HFFc6 (cell line): ENCODE measurements around the gene GPR142. TPM values are rescaled to one million over a fixed set of nuclear protein-coding genes. Genes with fewer than 3 reads are reported as not detected.

Experiments
- DNase-seq: peaks from one replicate; pipeline ENCODE4 v3.0.0-alpha.2; 2018
- H3K27ac Mint-ChIP-seq: 2 replicates; pipeline ENCODE4 v1.8.0; 2020; ENCODE audit warnings: mild to moderate bottlenecking, mixed read lengths
- H3K27me3 Mint-ChIP-seq: 2 replicates; pipeline ENCODE4 v1.8.0; 2021; ENCODE audit warnings: mild to moderate bottlenecking, moderate library complexity, mixed read lengths; ENCODE audit not compliant: insufficient read depth
- H3K36me3 Mint-ChIP-seq: 2 replicates; pipeline ENCODE4 v1.8.0; 2021; ENCODE audit warnings: low read depth, mixed read lengths
- H3K4me1 Mint-ChIP-seq: 2 replicates; pipeline ENCODE4 v1.8.0; 2020; ENCODE audit warnings: low read depth, mixed read lengths
- H3K4me3 Mint-ChIP-seq: 2 replicates; pipeline ENCODE4 v1.8.0; 2020; ENCODE audit warnings: mild to moderate bottlenecking, moderate library complexity, mixed read lengths
- H3K9me3 Mint-ChIP-seq: 2 replicates; pipeline ENCODE4 v1.8.0; 2020; ENCODE audit warnings: mild to moderate bottlenecking, mixed read lengths
- CTCF ChIP-seq: fragments of 200-600 bp; sonication (generic); IDR thresholded peaks from 2 replicates; pipeline ENCODE4 v1.5.0; 2021; ENCODE audit warnings: antibody characterized with exemption, mild to moderate bottlenecking
- total RNA-seq, 6 experiments: library from RNA; stranded (reverse); fragmentation: NEBNext Ultra II Directional; extraction: Animal tissue kit (Norgen Biotek cat#: 25700); gene quantifications; 2 replicates in 1 of 6; 3 replicates in 5 of 6; pipeline ENCODE4 v1.2.3, GENCODE V29; 2021

Gene GPR142
- total RNA-seq, 6 experiments from 2014 or later, result not detected

DNA sequence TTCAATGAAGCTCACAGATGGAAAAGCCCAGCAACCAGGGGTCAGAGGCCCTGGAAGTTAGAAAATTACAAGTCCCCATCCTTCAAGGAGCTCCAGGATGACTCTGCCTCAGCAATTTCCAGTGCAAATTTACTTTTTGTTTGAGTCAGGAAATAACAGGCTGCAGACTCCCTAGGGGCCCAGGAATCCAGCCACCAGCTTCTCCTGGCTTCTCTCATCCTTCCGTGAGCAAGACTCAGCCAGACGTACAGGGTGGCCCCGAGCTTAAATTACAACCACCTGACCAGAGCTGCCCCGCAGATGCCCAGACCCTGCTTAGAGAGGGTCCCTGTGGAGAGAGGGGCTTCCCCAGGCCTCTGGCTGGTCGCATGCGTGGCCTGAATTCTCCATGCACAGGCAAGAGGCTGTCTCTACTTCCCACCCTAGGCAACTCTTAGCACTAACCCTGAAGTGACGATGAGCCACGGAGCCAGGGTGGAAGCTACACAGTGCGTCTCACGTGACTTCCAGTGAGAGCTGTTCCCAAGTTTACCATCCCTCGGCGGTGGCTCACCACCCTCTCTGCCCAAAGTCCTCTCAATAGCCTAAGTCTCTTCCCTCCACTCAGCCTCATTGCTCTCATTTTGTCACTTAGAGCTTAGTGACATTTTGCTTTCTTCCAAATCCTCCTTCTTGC is 27.1 kb downstream of the GPR142 start:
- Mint-ChIP-seq H3K27me3 (no peaks in the 10 kb centered on the region; the same call in none of the 2 replicates), H3K36me3 (peaks cover 18% of the 10 kb centered on the region), H3K4me3 (no peak overlapping the region), H3K4me1 (no peaks in the 10 kb centered on the region), H3K27ac (no peak overlapping the region), H3K9me3 (peaks cover 74% of the 10 kb centered on the region)
- TF ChIP-seq CTCF, result no peak
- no peak for DNase-seq

GRCh38 chr17:74394977-74395376 is 27.7 kb downstream of the GPR142 start:
- Mint-ChIP-seq H3K27ac (no peak overlapping the region), H3K36me3 (peaks cover 15% of the 10 kb centered on the region)
- no peak for TF ChIP-seq CTCF

GRCh38 chr17:74396567-74396966 is 29.3 kb downstream of the GPR142 start:
- no peak for TF ChIP-seq CTCF
- Mint-ChIP-seq H3K36me3 (peaks cover 11% of the 10 kb centered on the region), H3K4me3 (no peak overlapping the region), H3K9me3 (peaks cover 64% of the 10 kb centered on the region), H3K27me3 (no peaks in the 10 kb centered on the region; the same call in none of the 2 replicates), H3K27ac (no peak overlapping the region), H3K4me1 (no peaks in the 10 kb centered on the region)
- no peak for DNase-seq

More at GRCh38 chr17:74394977-74395376, 27.7 kb downstream of the GPR142 start:
- no peaks in the 10 kb centered on the region for H3K4me1 Mint-ChIP-seq
- H3K27me3 Mint-ChIP-seq, result no peaks in the 10 kb centered on the region; the same call in none of the 2 replicates
- peaks cover 73% of the 10 kb centered on the region for H3K9me3 Mint-ChIP-seq
- no peak for DNase-seq
- no peak overlapping the region for H3K4me3 Mint-ChIP-seq

DNA sequence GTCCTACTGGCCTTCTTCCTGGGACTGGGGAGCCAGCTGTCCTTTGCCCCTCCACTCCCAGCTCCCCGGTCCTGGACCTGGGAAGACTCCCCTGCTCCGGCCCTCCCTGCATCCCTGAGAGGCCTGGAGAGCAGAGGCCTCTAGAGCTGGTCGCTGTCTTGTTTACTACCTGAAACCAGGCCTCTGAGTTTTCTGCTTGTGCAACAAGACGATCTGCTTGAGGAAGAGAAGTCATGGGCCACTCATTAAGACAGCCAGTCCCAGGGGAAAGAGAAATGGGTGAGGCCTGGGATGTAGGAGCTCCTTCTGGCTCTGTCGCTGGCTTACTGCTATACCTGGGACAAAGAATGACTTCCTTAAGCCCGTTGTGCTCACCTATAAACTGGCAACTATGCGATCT is 34.7 kb downstream of the GPR142 start:
- DNase-seq, result no peak
- Mint-ChIP-seq H3K27ac (no peak overlapping the region), H3K4me3 (no peak overlapping the region), H3K36me3 (no peaks in the 10 kb centered on the region; the same call in 1 of the 2 replicates), H3K4me1 (no peaks in the 10 kb centered on the region), H3K27me3 (no peaks in the 10 kb centered on the region), H3K9me3 (peaks cover 56% of the 10 kb centered on the region)
- TF ChIP-seq CTCF, result no peak

GRCh38 chr17:74403512-74404137 is 36.3 kb downstream of the GPR142 start:
- H3K27ac Mint-ChIP-seq, result no peak overlapping the region
- no peaks in the 10 kb centered on the region for H3K27me3 Mint-ChIP-seq
- no peaks in the 10 kb centered on the region; the same call in 1 of the 2 replicates for H3K36me3 Mint-ChIP-seq
- no peak for DNase-seq
- no peak for TF ChIP-seq CTCF
- H3K9me3 Mint-ChIP-seq, result peaks cover 55% of the 10 kb centered on the region
- H3K4me1 Mint-ChIP-seq, result no peaks in the 10 kb centered on the region
- H3K4me3 Mint-ChIP-seq, result no peak overlapping the region
